ENCODE results near the gene C2orf81. TPM values are rescaled to one million over a fixed set of nuclear protein-coding genes. Genes with fewer than 3 reads are reported as not detected.

Gene C2orf81
- polyA plus RNA-seq, 1 of the 3 experiments (the other 2 are of a cell fraction): 2.5 TPM

DNA sequence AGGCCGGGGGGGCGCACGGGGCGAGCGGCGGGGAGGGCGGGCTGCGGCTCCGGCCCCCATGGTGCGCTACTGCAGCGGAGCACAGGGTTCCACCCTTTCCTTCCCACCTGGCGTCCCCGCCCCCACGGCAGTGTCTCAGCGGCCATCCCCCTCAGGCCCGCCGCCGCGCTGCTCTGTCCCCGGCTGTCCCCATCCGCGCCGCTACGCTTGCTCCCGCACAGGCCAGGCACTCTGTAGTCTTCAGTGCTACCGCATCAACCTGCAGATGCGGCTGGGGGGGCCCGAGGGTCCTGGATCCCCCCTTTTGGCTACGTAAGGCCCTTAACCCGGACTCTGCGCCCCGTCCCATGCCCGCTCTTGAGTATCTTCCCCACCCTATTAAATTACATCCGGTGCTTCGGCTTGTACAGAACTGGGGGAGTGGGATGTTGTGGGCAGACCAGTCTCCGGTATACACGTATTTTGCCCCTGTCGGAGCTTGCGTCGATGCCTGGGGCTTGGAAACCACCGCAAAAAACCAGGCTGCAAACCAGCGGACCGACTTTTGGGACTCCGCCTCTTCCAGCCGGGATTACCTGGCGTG, 36.2 kb upstream of the C2orf81 start:
- CTCF ChIA-PET: interaction anchor here (0.5 to 2.8 kb wide), 10 partner anchors 9 to 208 kb away, joined by 3 to 10 read pairs (median 4); partner anchors contain the start of genes CCDC142, PCGF1 and TTC31
- 1% methylated on average over 30 of the region's 46 CpGs for WGBS (ENCODE audit: low lambda C conversion rate)

DNA sequence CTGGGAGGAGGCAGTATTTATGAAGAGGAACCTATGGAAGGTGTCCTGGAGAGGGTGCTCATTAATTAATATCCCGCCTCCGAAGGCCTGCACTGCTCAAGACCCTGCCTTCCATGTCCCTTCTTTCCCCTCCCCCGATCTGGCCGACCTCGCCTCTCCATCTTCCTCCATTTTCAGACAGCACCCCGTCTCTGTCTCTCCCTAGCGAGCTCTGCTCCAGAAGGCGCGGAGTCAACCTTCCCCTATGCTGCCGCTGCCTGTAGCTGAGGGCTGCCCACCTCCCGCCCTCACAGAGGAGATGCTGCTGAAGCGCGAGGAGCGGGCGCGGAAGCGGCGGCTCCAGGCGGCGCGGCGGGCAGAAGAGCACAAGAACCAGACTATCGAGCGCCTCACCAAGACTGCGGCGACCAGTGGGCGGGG, 35.7 kb upstream of the C2orf81 start:
- POLR2A ChIA-PET: interaction anchor here (0.7 to 5.9 kb wide), 8 partner anchors 8 to 56 kb away, joined by 3 to 60 read pairs (median 10); partner anchors contain the start of genes C2orf81, CCDC142, MOGS and MRPL53
- no peak for DNase-seq
- no peaks in the 10 kb centered on the region for H3K27me3 ChIP-seq (ENCODE audit: insufficient read depth)
- peaks cover 13% of the 10 kb centered on the region for H3F3A ChIP-seq (replicated peaks; ENCODE audit: insufficient read depth)
- H3K9me2 ChIP-seq: no peaks in the 10 kb centered on the region
- peak overlapping the region; percentile 44; the same call in 1 of the 2 replicates for H3K9ac ChIP-seq
- CTCF ChIA-PET: interaction anchor here (0.5 to 2.8 kb wide), 9 partner anchors 10 to 720 kb away, joined by 3 to 10 read pairs (median 4); partner anchors contain the start of genes CCDC142, PCGF1, TPRKB and TTC31
- H3K79me2 ChIP-seq (ENCODE audit: insufficient read depth): peaks cover 29% of the 10 kb centered on the region
- H3K9me3 ChIP-seq: no peaks in the 10 kb centered on the region
- WGBS (ENCODE audit: low lambda C conversion rate): 6% methylated on average over 17 of the region's 27 CpGs
- H3K27ac ChIP-seq (ENCODE audit: low read depth in 2 of 2, low read length in 1 of 2): peak overlapping the region; percentile 69 to 99; a peak in 3 of 4 replicates
- H3K4me3 ChIP-seq (ENCODE audit: low read depth in 2 of 2, low read length in 1 of 2): peak overlapping the region; percentile 68 to 70
- H2AFZ ChIP-seq (ENCODE audit: low read depth): 0 out of 2 replicates have a peak overlapping the region, but pooled peaks have one; percentile 27
- peak overlapping the region; percentile 95 for H3K4me2 ChIP-seq
- peaks cover 0 to 22% of the 10 kb centered on the region in 2 experiments for H3K36me3 ChIP-seq (replicated peaks in 1 of 2; ENCODE audit: control insufficient read depth in 1 of 2, insufficient read depth in 2 of 2, low read length in 1 of 2)
- peaks cover 14 to 31% of the 10 kb centered on the region in 2 experiments; a peak in 3 of 4 replicates for H3K4me1 ChIP-seq (ENCODE audit: control insufficient read depth in 1 of 2, insufficient read depth in 2 of 2, low read depth in 1 of 2, low read length in 1 of 2)
- H4K20me1 ChIP-seq (ENCODE audit: insufficient read depth): no peaks in the 10 kb centered on the region
- TF ChIP-seq, protein P1, sequence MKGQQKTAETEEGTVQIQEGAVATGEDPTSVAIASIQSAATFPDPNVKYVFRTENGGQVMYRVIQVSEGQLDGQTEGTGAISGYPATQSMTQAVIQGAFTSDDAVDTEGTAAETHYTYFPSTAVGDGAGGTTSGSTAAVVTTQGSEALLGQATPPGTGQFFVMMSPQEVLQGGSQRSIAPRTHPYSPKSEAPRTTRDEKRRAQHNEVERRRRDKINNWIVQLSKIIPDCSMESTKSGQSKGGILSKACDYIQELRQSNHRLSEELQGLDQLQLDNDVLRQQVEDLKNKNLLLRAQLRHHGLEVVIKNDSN (IDR thresholded peaks at IDR 0.05; ENCODE audit: borderline replicate concordance, low read depth): no peak
- TF ChIP-seq POLR2AphosphoS5 (IDR thresholded peaks at IDR 0.05; ENCODE audit: low read depth, low read length) (no peak), FOXJ3 (CRISPR knock-in tag; IDR thresholded peaks at IDR 0.05) (no peak), ELF1 (IDR thresholded peaks at IDR 0.05) (no peak), FOXM1 (IDR thresholded peaks at IDR 0.05; ENCODE audit: low read depth) (no peak), TCF12 (IDR thresholded peaks at IDR 0.05) (no peak), FOSL2 (IDR thresholded peaks at IDR 0.05; ENCODE audit: borderline replicate concordance, low read depth) (no peak), CHD2 (IDR thresholded peaks at IDR 0.05; ENCODE audit: low read length, partially characterized antibody) (no peak), RXRA (IDR thresholded peaks at IDR 0.05; ENCODE audit: borderline replicate concordance, low read depth) (no peak)
- TF ChIP-seq, protein P2, sequence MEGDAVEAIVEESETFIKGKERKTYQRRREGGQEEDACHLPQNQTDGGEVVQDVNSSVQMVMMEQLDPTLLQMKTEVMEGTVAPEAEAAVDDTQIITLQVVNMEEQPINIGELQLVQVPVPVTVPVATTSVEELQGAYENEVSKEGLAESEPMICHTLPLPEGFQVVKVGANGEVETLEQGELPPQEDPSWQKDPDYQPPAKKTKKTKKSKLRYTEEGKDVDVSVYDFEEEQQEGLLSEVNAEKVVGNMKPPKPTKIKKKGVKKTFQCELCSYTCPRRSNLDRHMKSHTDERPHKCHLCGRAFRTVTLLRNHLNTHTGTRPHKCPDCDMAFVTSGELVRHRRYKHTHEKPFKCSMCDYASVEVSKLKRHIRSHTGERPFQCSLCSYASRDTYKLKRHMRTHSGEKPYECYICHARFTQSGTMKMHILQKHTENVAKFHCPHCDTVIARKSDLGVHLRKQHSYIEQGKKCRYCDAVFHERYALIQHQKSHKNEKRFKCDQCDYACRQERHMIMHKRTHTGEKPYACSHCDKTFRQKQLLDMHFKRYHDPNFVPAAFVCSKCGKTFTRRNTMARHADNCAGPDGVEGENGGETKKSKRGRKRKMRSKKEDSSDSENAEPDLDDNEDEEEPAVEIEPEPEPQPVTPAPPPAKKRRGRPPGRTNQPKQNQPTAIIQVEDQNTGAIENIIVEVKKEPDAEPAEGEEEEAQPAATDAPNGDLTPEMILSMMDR (IDR thresholded peaks at IDR 0.05): no peak
- TF ChIP-seq, protein P3, sequence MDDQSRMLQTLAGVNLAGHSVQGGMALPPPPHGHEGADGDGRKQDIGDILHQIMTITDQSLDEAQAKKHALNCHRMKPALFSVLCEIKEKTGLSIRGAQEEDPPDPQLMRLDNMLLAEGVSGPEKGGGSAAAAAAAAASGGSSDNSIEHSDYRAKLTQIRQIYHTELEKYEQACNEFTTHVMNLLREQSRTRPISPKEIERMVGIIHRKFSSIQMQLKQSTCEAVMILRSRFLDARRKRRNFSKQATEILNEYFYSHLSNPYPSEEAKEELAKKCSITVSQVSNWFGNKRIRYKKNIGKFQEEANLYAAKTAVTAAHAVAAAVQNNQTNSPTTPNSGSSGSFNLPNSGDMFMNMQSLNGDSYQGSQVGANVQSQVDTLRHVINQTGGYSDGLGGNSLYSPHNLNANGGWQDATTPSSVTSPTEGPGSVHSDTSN (IDR thresholded peaks at IDR 0.05): no peak

More for the DNA sequence above, 36.2 kb upstream of the C2orf81 start:
- POLR2A ChIA-PET: interaction anchor here (1.0 to 5.9 kb wide), 15 partner anchors 7 to 96 kb away, joined by 3 to 60 read pairs (median 5); partner anchors contain the start of genes AUP1, C2orf81, CCDC142 and HTRA2
- TF ChIP-seq, protein P3 (IDR thresholded peaks at IDR 0.05): no peak
- TF ChIP-seq GABPA (IDR thresholded peaks at IDR 0.05; ENCODE audit: low read depth) (0 out of 2 replicates have a peak, but pooled peaks have one; percentile 29), YY1 (IDR thresholded peaks at IDR 0.05; ENCODE audit: low read depth) (no peak), TAF1 (IDR thresholded peaks at IDR 0.05; ENCODE audit: borderline replicate concordance, low read depth, low read length) (0 out of 2 replicates have a peak, but pooled peaks have one; percentile 7), POLR2AphosphoS5 (IDR thresholded peaks at IDR 0.05; ENCODE audit: low read depth, low read length) (peak; percentile 59), NFIC (IDR thresholded peaks at IDR 0.05; ENCODE audit: borderline replicate concordance) (no peak; the same call in 1 of the 2 replicates), EZH2phosphoT487 (IDR thresholded peaks at IDR 0.05; ENCODE audit: borderline replicate concordance, low read depth) (no peak), TCF12 (IDR thresholded peaks at IDR 0.05) (peak; percentile 33; the same call in 1 of the 2 replicates), ELF1 (IDR thresholded peaks at IDR 0.05) (peak; percentile 21; the same call in 1 of the 2 replicates), RAD21 (IDR thresholded peaks at IDR 0.05; ENCODE audit: low read length) (no peak)
- TF ChIP-seq, protein P4, sequence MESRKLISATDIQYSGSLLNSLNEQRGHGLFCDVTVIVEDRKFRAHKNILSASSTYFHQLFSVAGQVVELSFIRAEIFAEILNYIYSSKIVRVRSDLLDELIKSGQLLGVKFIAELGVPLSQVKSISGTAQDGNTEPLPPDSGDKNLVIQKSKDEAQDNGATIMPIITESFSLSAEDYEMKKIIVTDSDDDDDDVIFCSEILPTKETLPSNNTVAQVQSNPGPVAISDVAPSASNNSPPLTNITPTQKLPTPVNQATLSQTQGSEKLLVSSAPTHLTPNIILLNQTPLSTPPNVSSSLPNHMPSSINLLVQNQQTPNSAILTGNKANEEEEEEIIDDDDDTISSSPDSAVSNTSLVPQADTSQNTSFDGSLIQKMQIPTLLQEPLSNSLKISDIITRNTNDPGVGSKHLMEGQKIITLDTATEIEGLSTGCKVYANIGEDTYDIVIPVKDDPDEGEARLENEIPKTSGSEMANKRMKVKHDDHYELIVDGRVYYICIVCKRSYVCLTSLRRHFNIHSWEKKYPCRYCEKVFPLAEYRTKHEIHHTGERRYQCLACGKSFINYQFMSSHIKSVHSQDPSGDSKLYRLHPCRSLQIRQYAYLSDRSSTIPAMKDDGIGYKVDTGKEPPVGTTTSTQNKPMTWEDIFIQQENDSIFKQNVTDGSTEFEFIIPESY (IDR thresholded peaks at IDR 0.05; ENCODE audit: borderline replicate concordance, low read depth): 0 out of 2 replicates have a peak, but pooled peaks have one; percentile 38
- Histone ChIP-seq H3K9me3 (no peaks in the 10 kb centered on the region), H3K79me2 (ENCODE audit: insufficient read depth) (peaks cover 29% of the 10 kb centered on the region), H2AFZ (ENCODE audit: low read depth) (peak overlapping the region; percentile 60), H4K20me1 (ENCODE audit: insufficient read depth) (no peaks in the 10 kb centered on the region), H3K9ac (peak overlapping the region; percentile 68), H3K27me3 (ENCODE audit: insufficient read depth) (no peaks in the 10 kb centered on the region), H3K4me3 (ENCODE audit: low read depth in 2 of 2, low read length in 1 of 2) (peak overlapping the region; percentile 68 to 70), H3F3A (replicated peaks; ENCODE audit: insufficient read depth) (peaks cover 13% of the 10 kb centered on the region), H3K4me1 (ENCODE audit: control insufficient read depth in 1 of 2, insufficient read depth in 2 of 2, low read depth in 1 of 2, low read length in 1 of 2) (peaks cover 14 to 31% of the 10 kb centered on the region in 2 experiments; a peak in 3 of 4 replicates), H3K36me3 (replicated peaks in 1 of 2; ENCODE audit: control insufficient read depth in 1 of 2, insufficient read depth in 2 of 2, low read length in 1 of 2) (peaks cover 0 to 27% of the 10 kb centered on the region in 2 experiments), H3K27ac (ENCODE audit: low read depth in 2 of 2, low read length in 1 of 2) (peak overlapping the region; percentile 69 to 99; a peak in 3 of 4 replicates), H3K4me2 (peak overlapping the region; percentile 95), H3K9me2 (no peaks in the 10 kb centered on the region)
- DNase-seq: peak; percentile 76
